CD4-positive, alpha-beta T cell treated with Interleukin-6 for 4 hours (primary cell): ENCODE measurements around the gene SFSWAP.
"Not testable (repeated sequence)": the region's sequence is repeated elsewhere in the genome, so short reads cannot be mapped to it uniquely, and the experiment has no call there.

Experiments used
- DNase-seq: peaks from one replicate; pipeline ENCODE4 v3.0.0-alpha.2; 2020; ENCODE audit warnings: mixed read lengths

The SFSWAP gene

DNA sequence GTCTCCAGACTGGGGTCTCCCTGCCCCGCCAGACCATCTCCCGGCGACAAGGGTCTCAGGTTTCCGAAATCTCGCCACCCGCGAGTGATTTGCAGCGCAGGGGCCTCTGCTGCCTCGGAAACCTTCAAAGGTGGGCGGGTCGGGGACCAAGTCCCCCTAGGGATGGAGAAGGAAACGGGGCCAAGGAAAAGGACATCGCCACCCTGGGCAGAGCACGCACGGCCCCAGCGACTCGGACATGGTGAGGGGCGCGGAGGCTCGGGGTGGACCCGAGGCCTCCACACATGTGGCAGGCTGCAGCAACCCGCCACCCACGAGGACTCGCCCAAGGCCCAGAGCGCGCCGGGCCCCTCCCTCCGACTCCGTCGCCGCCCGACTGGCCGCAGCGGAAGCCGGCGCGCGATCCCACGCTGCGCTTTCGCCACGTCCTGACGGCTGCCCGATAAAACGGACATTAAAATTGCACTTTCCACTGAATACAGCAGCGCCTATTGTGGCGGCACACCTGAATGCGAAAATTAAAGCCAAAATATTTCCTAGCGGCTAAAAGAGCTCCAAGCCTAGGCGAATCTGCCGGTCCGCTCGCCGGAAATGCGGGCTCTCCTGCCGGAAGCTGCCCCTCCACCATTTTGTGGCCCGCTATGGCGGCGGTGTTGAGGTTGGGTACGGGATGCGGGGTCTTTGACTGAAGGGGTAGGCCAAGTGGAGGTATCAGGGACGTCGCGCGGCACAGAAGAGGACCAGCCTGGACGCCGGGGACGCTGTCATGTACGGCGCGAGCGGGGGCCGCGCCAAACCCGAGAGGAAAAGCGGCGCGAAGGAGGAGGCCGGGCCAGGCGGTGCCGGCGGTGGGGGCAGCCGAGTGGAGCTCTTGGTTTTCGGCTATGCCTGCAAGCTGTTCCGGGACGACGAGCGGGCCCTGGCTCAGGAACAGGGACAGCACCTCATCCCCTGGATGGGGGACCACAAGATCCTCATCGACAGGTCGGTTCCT, at the start of gene SFSWAP:
Gene SFSWAP, plus strand, starts transcription at position 627 of the 994 bp plus-strand sequence. Its CDS starts 140 bp downstream, at position 767.
- peak; percentile 78 for DNase-seq

DNA sequence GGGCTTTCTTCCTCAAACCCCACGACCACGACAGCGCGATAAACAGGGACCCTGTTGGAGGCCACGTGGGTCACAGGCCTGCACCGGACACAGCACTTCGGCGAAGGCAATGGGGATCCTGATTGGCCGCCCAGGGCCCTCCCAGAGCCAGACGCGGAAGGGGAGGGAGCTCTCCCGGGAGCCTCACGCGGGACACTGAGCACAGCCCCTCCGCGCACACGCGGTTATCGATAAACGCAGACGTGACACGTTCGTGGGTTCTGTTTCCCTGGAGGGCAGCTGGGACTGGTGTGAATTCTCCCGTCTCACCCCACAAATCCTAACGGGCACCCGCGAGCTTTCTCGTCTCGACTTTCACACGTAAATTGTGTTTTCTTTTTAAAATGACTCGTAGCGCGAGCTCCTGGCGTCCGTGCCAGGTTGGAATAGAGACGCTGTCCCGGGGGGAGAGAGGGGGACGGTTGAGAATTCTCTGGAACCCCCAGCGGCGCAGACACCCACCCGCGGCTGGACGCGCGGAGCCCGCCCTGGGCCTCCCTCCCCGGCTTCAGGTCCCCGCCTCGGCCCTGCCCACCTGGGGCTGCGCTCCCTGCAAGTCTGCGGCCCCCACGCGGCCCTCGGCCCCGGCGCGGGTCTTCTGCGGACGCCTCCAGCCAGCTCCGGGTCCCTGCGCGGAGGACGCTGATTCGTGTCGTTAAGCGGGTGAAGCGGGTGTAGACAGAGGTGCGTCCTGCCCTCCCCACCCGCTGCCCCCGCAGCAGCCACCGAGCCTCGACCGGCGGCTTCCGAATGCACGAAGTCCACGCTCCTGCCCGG, 49.5 kb upstream of the SFSWAP start:
- DNase-seq, result not testable (repeated sequence)

- DNase-seq, result not testable (repeated sequence)
Measured at GRCh38 chr12:131661986-131662288, 49.0 kb upstream of the SFSWAP start.

- DNase-seq, result not testable (repeated sequence)
Measured at GRCh38 chr12:131662346-131662745, 48.5 kb upstream of the SFSWAP start.

- not testable (repeated sequence) for DNase-seq
Measured at GRCh38 chr12:131665666-131666065, 45.2 kb upstream of the SFSWAP start.

DNA sequence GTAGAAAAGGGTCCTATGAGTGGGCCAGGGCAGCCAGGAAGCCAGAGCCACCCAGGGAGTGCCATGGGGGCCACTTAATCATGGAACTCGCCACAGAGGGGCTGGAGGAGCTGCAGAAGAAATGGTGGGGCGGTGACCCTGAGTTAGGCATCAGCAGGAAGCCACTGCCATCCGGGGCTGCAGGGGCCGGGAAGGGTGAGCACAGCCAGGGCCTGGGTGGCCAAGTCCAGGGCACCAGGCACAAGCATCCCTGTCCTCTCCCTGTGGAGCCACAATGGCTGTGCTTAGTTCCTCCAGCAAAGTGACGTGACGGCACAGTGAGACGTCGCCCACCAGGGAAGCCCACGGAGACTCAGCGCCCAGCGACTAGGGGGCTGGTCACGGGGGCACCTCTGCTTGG, 44.4 kb upstream of the SFSWAP start:
- not testable (repeated sequence) for DNase-seq

DNA sequence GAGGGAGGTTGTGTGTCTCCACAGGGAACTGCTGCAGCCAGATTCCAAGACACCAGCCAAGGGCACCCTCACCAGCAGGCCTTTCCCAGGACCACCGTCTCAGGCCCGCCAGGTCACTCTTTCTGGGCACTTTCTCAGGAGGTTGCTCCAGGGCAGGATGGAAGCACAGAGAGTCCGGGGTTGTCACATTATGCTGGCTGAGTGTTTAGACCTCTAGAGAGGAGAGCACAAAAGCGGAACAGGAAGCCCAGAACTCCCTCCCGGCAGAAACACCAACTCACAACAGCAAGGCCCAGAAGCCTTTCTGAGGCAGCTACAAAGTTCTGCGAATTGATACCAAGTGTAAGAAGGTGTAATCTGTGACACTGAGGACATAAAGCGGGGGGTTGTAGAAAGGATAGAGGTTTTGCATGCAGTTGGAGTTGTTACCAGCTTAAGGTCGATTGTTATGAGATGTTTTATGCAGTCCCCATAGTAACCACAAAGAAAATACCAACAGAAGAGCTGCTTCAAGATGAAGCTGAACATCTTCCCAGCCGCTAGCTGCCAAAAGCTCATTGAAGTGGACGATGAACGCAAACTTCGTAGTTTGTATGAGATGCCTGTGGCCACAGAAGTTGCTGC, 43.8 kb upstream of the SFSWAP start:
- DNase-seq, result not testable (repeated sequence)

DNA sequence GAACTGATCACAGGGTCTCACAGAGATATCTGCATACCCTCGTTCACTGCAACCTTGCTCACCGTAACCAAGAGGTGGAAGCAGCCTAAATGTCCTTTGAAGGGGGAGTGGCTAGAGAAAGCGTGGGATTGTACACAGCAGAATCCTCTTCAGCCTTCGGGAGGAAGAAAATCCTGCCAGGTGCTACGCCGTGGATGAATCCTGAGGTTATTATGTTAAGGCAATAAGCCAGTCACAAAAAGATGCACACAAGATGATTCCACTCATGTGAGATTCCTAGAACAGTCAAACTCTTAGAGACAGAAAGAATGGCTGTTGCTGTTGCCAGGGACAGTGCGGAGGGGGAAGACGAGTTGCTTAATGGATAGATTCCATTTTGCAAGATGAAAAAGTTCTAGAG, 39.6 kb upstream of the SFSWAP start:
- DNase-seq, result no peak

DNA sequence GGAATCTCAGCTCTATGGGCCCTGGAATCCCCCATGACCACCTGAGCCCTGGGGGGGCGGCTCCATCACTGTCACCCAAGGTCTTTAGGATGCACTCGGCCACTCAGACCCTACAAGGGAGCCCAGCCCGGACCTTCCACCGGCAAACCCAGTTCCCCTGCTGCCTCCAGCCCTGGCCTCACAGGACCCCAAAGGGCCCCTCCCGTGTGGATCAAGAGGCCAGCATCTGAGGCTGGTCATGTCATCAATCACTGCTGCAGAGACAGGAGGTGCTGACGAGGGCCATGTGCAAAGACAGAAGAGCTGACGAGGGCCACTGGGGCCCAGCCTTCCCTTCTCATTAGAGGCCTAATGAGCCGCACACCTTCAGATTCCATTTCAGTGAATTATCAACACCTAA, 39.0 kb upstream of the SFSWAP start:
- DNase-seq, result no peak

GRCh38 chr12:131672311-131672940, 38.5 kb upstream of the SFSWAP start:
- DNase-seq, result no peak

GRCh38 chr12:131672941-131673887, 37.7 kb upstream of the SFSWAP start:
- no peak for DNase-seq

- no peak for DNase-seq
Measured at GRCh38 chr12:131673888-131674257, 37.0 kb upstream of the SFSWAP start.

DNA sequence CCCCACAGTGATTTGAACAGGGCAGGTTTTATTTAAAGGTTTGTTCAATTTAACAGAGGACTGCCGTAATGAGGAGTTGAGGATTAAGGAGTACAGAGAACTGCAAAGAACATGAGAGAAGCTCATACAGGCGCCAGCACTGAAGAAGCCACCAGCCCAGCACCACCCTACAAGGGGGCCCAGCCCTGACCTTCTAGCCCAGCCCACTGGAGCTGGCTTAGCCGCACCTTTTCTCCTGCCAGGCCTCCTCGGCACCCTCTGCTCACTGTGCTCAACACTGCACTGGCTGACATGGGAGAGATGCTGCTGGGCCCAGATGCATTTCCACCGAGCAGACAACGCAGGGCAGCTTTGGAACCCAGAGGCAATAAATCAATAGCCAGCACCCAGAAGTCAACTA, 36.5 kb upstream of the SFSWAP start:
- DNase-seq, result no peak

DNA sequence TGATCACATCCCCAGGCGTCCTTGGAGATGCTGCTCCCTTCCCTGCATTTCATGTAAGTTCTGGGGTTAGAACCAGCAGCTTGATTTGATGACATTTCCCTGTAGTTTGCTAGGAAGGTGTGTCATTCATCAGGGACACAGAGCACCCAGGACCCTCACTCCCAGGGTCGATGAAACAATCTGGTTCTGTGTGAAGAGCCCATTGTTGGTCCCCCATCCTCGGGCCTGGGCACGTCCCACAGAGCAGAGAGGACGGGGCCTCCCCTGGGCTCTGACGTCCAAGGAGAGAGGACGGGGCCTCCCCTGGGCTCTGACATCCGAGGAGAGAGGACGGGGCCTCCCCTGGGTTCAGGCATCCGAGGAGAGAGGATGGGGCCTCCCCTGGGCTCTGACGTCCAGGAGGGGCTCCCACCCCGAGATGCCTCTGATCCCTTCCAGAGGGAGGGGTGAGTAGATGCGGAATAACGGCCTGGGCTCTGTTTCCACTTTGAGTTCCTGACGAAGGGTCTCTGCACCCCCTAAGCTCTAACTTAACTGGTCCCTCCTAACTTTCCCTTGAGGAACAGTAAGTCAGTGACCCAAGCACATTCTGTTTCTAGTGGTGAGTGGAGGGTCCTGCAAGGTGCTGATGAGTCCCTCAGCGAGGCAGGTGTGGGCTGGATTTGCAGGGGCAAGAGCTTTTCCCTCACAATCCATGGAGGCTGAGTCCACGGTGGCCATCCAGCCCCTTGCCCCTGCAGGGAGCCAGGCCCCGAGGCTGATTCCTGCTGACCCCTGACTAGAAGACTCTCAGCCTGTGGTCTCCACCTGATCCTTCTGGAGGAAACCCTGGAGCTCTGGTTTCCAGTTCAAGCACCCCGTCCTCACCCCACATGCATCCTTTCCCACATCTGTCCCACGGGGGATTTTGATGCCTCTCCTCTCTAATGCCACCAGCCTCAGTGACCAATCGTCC, 35.5 kb upstream of the SFSWAP start:
- DNase-seq, result no peak

DNA sequence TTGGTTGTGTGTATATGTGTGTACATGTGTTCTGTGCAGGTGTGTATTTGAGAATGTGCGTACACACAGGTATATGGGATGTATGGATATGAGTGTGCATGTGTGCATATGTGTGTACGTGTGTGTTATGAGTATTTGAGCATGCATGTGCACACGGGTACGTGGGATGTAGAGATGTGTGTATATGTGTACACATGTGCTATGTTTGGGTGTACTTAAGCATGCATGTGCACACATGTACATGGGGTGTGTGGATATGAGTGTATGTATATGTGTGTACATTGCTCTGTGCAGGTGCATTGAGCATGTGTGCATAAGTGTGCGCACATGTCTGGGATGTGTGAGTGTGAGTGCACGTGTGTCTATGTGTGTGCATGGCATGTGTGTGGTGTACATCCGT, 34.3 kb upstream of the SFSWAP start:
- no peak for DNase-seq

DNA sequence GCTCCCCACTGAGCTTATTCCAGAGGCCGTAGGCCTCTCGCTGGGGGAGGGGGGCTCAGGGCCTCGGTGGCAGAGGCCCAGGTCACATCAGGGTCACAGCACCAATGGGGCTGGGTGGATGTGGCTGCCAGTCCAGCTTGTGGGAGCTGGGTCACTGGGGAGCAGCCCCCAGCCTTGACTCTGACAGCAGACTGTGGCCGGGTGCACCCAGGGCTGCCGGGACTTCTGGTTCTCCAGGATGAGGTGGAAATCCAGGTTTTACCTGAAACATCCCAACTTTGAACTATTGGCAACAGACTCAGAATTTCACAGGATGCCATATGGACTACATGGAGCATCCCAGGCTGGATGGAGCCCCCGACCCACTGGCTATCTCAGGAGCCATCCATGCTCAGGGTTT, 33.8 kb upstream of the SFSWAP start:
- DNase-seq, result not testable (repeated sequence)

- DNase-seq, result no peak
Measured at GRCh38 chr12:131677699-131678098, 33.2 kb upstream of the SFSWAP start.

GRCh38 chr12:131678389-131679181, 32.3 kb upstream of the SFSWAP start:
- DNase-seq, result not testable (repeated sequence)

DNA sequence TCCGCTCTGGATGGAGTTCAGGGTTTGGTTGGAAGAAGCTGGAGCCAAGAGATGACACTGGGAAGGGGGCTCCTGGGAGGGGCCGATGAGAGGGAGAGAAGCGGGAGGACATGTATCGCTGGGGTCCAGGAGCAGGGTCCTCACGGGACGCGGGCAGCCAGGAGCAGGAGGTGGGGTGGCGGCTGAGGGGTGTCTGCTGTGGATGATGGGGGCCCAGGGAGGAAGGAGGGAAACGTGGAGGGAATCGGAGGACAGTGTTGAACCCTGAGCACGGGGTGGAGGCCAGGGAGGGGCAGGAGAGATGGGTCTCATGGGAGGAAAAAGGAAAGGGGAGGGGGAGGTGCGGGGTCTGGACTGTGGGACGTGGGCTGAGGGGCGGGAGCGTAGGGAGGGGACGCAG, 31.7 kb upstream of the SFSWAP start:
- DNase-seq, result not testable (repeated sequence)

- not testable (repeated sequence) for DNase-seq
Measured at GRCh38 chr12:131679816-131680215, 31.1 kb upstream of the SFSWAP start.
